PC-3 (cell line): ENCODE data around the gene CFAP299. TPM values are rescaled to one million over a fixed set of nuclear protein-coding genes. Genes with fewer than 3 reads are reported as not detected.

Experiments used
- ATAC-seq: fragments of 200-7000 bp; cut with Tn5 transposase; 2 replicates; pipeline ENCODE4 v1.9.1; 2020; ENCODE audit warnings: mild to moderate bottlenecking, moderate library complexity
- BruUV-seq: library from RNA; stranded (reverse); fragments of 400-500 nt; replicated peaks from 2 replicates; lab custom pipeline; 2021; lab: Mats Ljungman, UMichigan
- CTCF ChIA-PET: fragments of 300-600 bp; sonication (Branson Sonifier 250); formaldehyde crosslinking; loops from one replicate; lab custom pipeline; 2022; ENCODE audit warnings: antibody characterized with exemption; lab: Charles Lee
- POLR2A ChIA-PET: fragments of 300-600 bp; sonication (Branson Sonifier 250); formaldehyde crosslinking; loops from one replicate; lab custom pipeline; 2022; ENCODE audit warnings: antibody characterized with exemption; ENCODE audit not compliant: unreplicated experiment; lab: Charles Lee
- DNase-seq: peaks from one replicate; pipeline ENCODE4 v3.0.0-alpha.2; 2015
- H2AFZ ChIP-seq: fragments of 300-600 bp; sonication (generic); 2 replicates; pipeline ENCODE4 v1.6.0; 2016; ENCODE audit warnings: antibody characterized with exemption, low read length
- H3F3A ChIP-seq: fragments of 300-600 bp; sonication (generic); one replicate; pipeline ENCODE4 v1.6.0; 2017; ENCODE audit warnings: antibody characterized with exemption, low read length, control low read depth, mild to moderate bottlenecking; ENCODE audit not compliant: unreplicated experiment
- H3K27ac ChIP-seq: fragments of 300-600 bp; sonication (generic); 2 replicates; pipeline ENCODE4 v1.5.1; 2016; ENCODE audit warnings: mild to moderate bottlenecking, low read length
- H3K27me3 ChIP-seq: fragments of 300-600 bp; sonication (generic); 2 replicates; pipeline ENCODE4 v1.6.1; 2016; ENCODE audit warnings: low read length, mixed read lengths
- H3K36me3 ChIP-seq: fragments of 300-600 bp; sonication (generic); 2 replicates; pipeline ENCODE4 v1.6.1; 2016; ENCODE audit warnings: low read depth, mixed run types, low read length, mixed read lengths
- H3K4me1 ChIP-seq: fragments of 300-600 bp; sonication (generic); 2 replicates; pipeline ENCODE4 v1.5.1; 2016; ENCODE audit warnings: low read length; ENCODE audit not compliant: insufficient read depth
- H3K4me2 ChIP-seq: fragments of 300-600 bp; sonication (generic); 2 replicates; pipeline ENCODE4 v1.6.0; 2016; ENCODE audit warnings: low read length
- H3K4me3 ChIP-seq: fragments of 300-600 bp; sonication (generic); 2 replicates; pipeline ENCODE4 v1.5.1; 2016; ENCODE audit warnings: mild to moderate bottlenecking, low read length, mixed read lengths
- H3K79me2 ChIP-seq: fragments of 300-600 bp; sonication (generic); 2 replicates; pipeline ENCODE4 v1.6.1; 2017; ENCODE audit warnings: low read length, mixed read lengths
- H3K9ac ChIP-seq: fragments of 300-600 bp; sonication (generic); 2 replicates; pipeline ENCODE4 v1.6.0; 2016; ENCODE audit warnings: mild to moderate bottlenecking, low read length
- H3K9me2 ChIP-seq: fragments of 300-600 bp; sonication (generic); replicated peaks from 2 replicates; pipeline ENCODE4 v1.6.1; 2016; ENCODE audit warnings: mixed run types, low read length, mixed read lengths
- H3K9me3 ChIP-seq: fragments of 300-600 bp; sonication (generic); 2 replicates; pipeline ENCODE4 v1.6.1; 2016; ENCODE audit warnings: low read length, mixed read lengths
- H4K20me1 ChIP-seq: fragments of 300-600 bp; sonication (generic); 2 replicates; pipeline ENCODE4 v1.6.1; 2016; ENCODE audit warnings: low read length, mixed read lengths
- EZH2 ChIP-seq: fragments of 300-600 bp; sonication (generic); IDR thresholded peaks from one replicate; pipeline ENCODE4 v1.6.1; 2017; ENCODE audit warnings: antibody characterized with exemption, mild to moderate bottlenecking, low read length; ENCODE audit not compliant: unreplicated experiment
- EZH2phosphoT487 ChIP-seq: fragments of 300-600 bp; sonication (generic); IDR thresholded peaks from 2 replicates; pipeline ENCODE4 v1.6.1; 2018; ENCODE audit warnings: mild to moderate bottlenecking, antibody characterized with exemption, low read length, borderline replicate concordance
- intact Hi-C: fragments of 100-400 bp; cut with micrococcal nuclease; formaldehyde crosslinking; loops from 2 replicates; pipeline ENCODE4 v1.9.0; 2023
- total RNA-seq: library from RNA; depleted of rRNA; stranded (reverse); fragments of >200 nt; gene quantifications from 2 replicates; pipeline ENCODE4 v1.2.3, GENCODE V29; 2014
- TF ChIP-seq, protein P1 (sequence below): fragments of 300-600 bp; sonication (generic); conservative IDR thresholded peaks from 2 replicates; pipeline ENCODE4 v1.5.1; 2017; ENCODE audit warnings: antibody characterized with exemption, low read depth, mild to moderate bottlenecking, low read length

Gene CFAP299
- total RNA-seq, 1 experiment from 2014 or later, result not detected

DNA sequence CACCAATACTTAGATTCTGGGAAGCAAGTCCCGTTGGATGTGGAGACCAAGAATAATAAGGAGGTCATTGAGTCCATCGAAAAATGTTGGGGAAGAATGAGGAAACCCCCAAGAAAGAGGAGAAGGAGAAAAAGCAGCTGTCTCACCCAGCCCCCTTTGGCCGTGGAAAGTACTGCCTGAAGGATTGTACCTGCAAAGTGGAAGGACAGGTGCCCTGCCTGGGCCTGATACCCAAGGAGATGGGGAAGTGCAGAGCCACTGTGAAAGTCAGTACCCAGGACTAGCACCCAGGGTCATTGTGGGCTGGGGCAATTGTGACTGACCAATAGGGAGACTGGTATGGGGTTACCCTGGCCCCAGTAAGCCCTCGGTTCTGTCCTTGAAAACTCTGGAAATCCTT lies 13.8 kb upstream of the CFAP299 start:
- ChIA-PET POLR2A (no interaction called here), CTCF (no interaction called here)
- Histone ChIP-seq H3K9me3 (no peaks in the 10 kb centered on the region), H3K36me3 (no peaks in the 10 kb centered on the region), H3K27ac (no peak overlapping the region), H3K27me3 (no peaks in the 10 kb centered on the region), H3K4me2 (no peak overlapping the region), H3K9ac (no peak overlapping the region), H2AFZ (no peak overlapping the region), H3K4me1 (peaks cover 13% of the 10 kb centered on the region), H3F3A (no peaks in the 10 kb centered on the region), H3K79me2 (no peaks in the 10 kb centered on the region), H3K4me3 (no peak overlapping the region), H4K20me1 (no peaks in the 10 kb centered on the region), H3K9me2 (no peaks in the 10 kb centered on the region)
- ATAC-seq (no peak), DNase-seq (no peak)
- BruUV-seq, result no TSS peak
- intact Hi-C loops, result loop anchor here (2.0 kb wide), 2 partner anchors 55 to 101 kb away; partner anchors contain the start of gene FGF5
- no peak for TF ChIP-seq EZH2phosphoT487

DNA sequence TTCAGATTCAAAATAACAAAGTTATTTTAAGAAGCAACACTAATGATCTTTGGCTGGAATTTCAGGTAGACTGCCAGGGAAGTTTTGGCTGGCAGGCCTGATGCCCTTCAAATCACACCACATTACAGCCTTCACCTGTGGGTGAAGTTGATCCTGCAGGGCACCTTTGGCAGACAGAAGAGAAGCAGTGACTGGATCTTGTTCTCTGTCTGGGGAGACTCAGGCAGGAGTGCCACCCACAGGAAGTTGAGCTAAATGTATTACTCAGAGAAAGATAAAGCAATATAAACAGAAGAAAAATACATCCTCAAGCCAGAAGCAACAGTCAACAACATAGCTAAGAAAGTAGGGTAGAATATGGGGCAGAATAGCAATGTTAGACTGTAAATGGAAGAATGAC lies 12.8 kb upstream of the CFAP299 start:
- Histone ChIP-seq H3K4me2 (no peak overlapping the region), H3K4me1 (peaks cover 13% of the 10 kb centered on the region), H3K9ac (no peak overlapping the region), H3F3A (no peaks in the 10 kb centered on the region), H3K36me3 (no peaks in the 10 kb centered on the region), H3K9me3 (no peaks in the 10 kb centered on the region), H3K9me2 (no peaks in the 10 kb centered on the region), H2AFZ (no peak overlapping the region), H4K20me1 (no peaks in the 10 kb centered on the region), H3K4me3 (no peak overlapping the region), H3K79me2 (no peaks in the 10 kb centered on the region), H3K27ac (no peak overlapping the region), H3K27me3 (no peaks in the 10 kb centered on the region)
- peak; percentile 99 for ATAC-seq
- DNase-seq, result peak; percentile 68
- no TSS peak for BruUV-seq
- ChIA-PET POLR2A (interaction anchor here (0.7 kb wide), 1 partner anchor 89 kb away, joined by 3 read pairs; no protein-coding TSS in a partner anchor), CTCF (interaction anchor here (0.5 to 1.6 kb wide), 7 partner anchors 11 to 110 kb away, joined by 3 to 16 read pairs (median 4); partner anchors contain the start of gene FGF5)
- intact Hi-C loops, result loop anchor here (2.0 kb wide), 2 partner anchors 56 to 102 kb away; partner anchors contain the start of gene FGF5
- TF ChIP-seq EZH2, result no peak
- TF ChIP-seq, protein P1, sequence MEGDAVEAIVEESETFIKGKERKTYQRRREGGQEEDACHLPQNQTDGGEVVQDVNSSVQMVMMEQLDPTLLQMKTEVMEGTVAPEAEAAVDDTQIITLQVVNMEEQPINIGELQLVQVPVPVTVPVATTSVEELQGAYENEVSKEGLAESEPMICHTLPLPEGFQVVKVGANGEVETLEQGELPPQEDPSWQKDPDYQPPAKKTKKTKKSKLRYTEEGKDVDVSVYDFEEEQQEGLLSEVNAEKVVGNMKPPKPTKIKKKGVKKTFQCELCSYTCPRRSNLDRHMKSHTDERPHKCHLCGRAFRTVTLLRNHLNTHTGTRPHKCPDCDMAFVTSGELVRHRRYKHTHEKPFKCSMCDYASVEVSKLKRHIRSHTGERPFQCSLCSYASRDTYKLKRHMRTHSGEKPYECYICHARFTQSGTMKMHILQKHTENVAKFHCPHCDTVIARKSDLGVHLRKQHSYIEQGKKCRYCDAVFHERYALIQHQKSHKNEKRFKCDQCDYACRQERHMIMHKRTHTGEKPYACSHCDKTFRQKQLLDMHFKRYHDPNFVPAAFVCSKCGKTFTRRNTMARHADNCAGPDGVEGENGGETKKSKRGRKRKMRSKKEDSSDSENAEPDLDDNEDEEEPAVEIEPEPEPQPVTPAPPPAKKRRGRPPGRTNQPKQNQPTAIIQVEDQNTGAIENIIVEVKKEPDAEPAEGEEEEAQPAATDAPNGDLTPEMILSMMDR, result peak; percentile 63

DNA sequence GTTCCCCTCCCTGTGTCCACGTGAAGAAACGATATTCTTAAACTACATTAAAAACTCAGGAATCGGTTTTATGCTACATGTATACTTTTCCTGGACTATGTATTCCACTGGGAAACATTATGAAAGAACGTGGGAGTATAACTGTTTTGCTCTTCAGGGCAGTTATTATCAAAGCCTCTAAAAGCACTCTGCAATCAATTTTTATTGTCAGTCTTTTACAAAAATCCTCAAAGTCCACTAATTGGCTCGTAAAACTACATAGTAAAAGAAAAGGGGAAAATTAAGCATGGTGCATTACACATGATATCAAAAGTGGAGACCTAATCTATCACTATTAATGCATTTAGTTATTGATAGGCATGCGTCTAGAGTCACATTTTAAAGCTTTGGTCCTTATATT lies 11.4 kb upstream of the CFAP299 start:
- Histone ChIP-seq H3K4me2 (no peak overlapping the region), H3K9me3 (no peaks in the 10 kb centered on the region), H3K36me3 (no peaks in the 10 kb centered on the region), H3K9me2 (no peaks in the 10 kb centered on the region), H3K9ac (no peak overlapping the region), H3K79me2 (no peaks in the 10 kb centered on the region), H3K27ac (no peak overlapping the region), H3K4me1 (peaks cover 13% of the 10 kb centered on the region), H3K27me3 (no peaks in the 10 kb centered on the region), H2AFZ (no peak overlapping the region), H3K4me3 (no peak overlapping the region), H4K20me1 (no peaks in the 10 kb centered on the region), H3F3A (no peaks in the 10 kb centered on the region)
- CTCF ChIA-PET, result no interaction called here
- DNase-seq, result no peak
- POLR2A ChIA-PET, result no interaction called here
- no peak for TF ChIP-seq EZH2
- TF ChIP-seq, protein P1, result no peak
- TF ChIP-seq EZH2phosphoT487, result no peak
- intact Hi-C loops, result no loop called here
- ATAC-seq, result no peak
- BruUV-seq, result no TSS peak
